HG03378 (cell line): ENCODE data around the gene CDK15.

Experiments used
- ATAC-seq: cut with Tn5 transposase; IDR thresholded peaks from one replicate; pipeline ENCODE4 v1.9.1; 2021; ENCODE audit warnings: mild to moderate bottlenecking, moderate library complexity; ENCODE audit not compliant: unreplicated experiment

The CDK15 gene

GRCh38 chr2:201906777-201907562, 100.6 kb downstream of the CDK15 start:
- ATAC-seq: no peak

GRCh38 chr2:201907563-201907881, 101.2 kb downstream of the CDK15 start:
- ATAC-seq: no peak

GRCh38 chr2:201908901-201909300, 102.6 kb downstream of the CDK15 start:
- no peak for ATAC-seq

- ATAC-seq: no peak
Measured at GRCh38 chr2:201909348-201909747, 103.0 kb downstream of the CDK15 start.

- ATAC-seq: no peak
Measured at GRCh38 chr2:201909961-201910361, 103.6 kb downstream of the CDK15 start.

- no peak for ATAC-seq
Measured at GRCh38 chr2:201911372-201911771, 105.0 kb downstream of the CDK15 start.

- no peak for ATAC-seq
Measured at GRCh38 chr2:201913201-201913600, 106.9 kb downstream of the CDK15 start.

- no peak for ATAC-seq
Measured at GRCh38 chr2:201915446-201915845, 109.1 kb downstream of the CDK15 start.

GRCh38 chr2:201916565-201916964, 110.2 kb downstream of the CDK15 start:
- ATAC-seq: no peak

GRCh38 chr2:201918616-201919307, 112.4 kb downstream of the CDK15 start:
- ATAC-seq: no peak

- no peak for ATAC-seq
Measured at GRCh38 chr2:201919308-201919634, 112.9 kb downstream of the CDK15 start.

GRCh38 chr2:201923436-201924328, 117.3 kb downstream of the CDK15 start:
- ATAC-seq: no peak

GRCh38 chr2:201924453-201924852, 118.1 kb downstream of the CDK15 start:
- ATAC-seq: no peak

GRCh38 chr2:201925056-201925455, 118.7 kb downstream of the CDK15 start:
- no peak for ATAC-seq

- no peak for ATAC-seq
Measured at GRCh38 chr2:201926067-201926466, 119.7 kb downstream of the CDK15 start.

GRCh38 chr2:201928363-201928762, 122.0 kb downstream of the CDK15 start:
- no peak for ATAC-seq

- no peak for ATAC-seq
Measured at GRCh38 chr2:201929281-201930026, 123.1 kb downstream of the CDK15 start.

GRCh38 chr2:201930043-201930442, 123.7 kb downstream of the CDK15 start:
- ATAC-seq: no peak

- ATAC-seq: no peak
Measured at GRCh38 chr2:201930831-201931230, 124.5 kb downstream of the CDK15 start.

- no peak for ATAC-seq
Measured at GRCh38 chr2:201931475-201931874, 125.1 kb downstream of the CDK15 start.

GRCh38 chr2:201931951-201932350, 125.6 kb downstream of the CDK15 start:
- ATAC-seq: no peak
